H1 (cell line): ENCODE results near the gene PCDHA1. TPM values are rescaled to one million over a fixed set of nuclear protein-coding genes. Genes with fewer than 3 reads are reported as not detected.

Source experiments
- CTCF ChIA-PET: fragments of 300-600 bp; sonication (Branson Sonifier 250); formaldehyde crosslinking; loops from one replicate; lab custom pipeline; 2021; ENCODE audit not compliant: partially characterized antibody; lab: Charles Lee
- POLR2A ChIA-PET: fragments of 300-600 bp; sonication (Branson Sonifier 250); formaldehyde crosslinking; loops from one replicate; lab custom pipeline; 2021; ENCODE audit warnings: inconsistent platforms; ENCODE audit not compliant: partially characterized antibody; lab: Charles Lee
- DNase-seq, 2 experiments: peaks; one replicate each; pipeline versions ENCODE4 v3.0.0 to v3.0.0-alpha.2; 2010 to 2022; ENCODE audit warnings: low spot score in 2 of 2, low read depth in 1 of 2, mixed read lengths in 1 of 2
- FAIRE-seq: peaks from 2 replicates; lab custom pipeline; 2011; peaks lifted over from hg19 to GRCh38; lab: Jason Lieb, UNC
- H2AFZ ChIP-seq: 2 replicates; pipeline ENCODE4 v1.8.1; 2012; ENCODE audit warnings: low read length, inconsistent platforms
- H2AK5ac ChIP-seq: 2 replicates; pipeline ENCODE4 v1.6.1; 2013; ENCODE audit warnings: low read depth, low read length
- H2BK120ac ChIP-seq: replicated peaks from 2 replicates; pipeline ENCODE3; 2013; ENCODE audit warnings: low read depth, low read length, inconsistent platforms
- H2BK12ac ChIP-seq: 2 replicates; pipeline ENCODE4 v1.6.1; 2013; ENCODE audit warnings: low read depth, low read length
- H2BK15ac ChIP-seq: 2 replicates; pipeline ENCODE4 v1.6.1; 2013; ENCODE audit warnings: low read length
- H2BK20ac ChIP-seq: 2 replicates; pipeline ENCODE4 v1.6.1; 2013; ENCODE audit warnings: low read length
- H2BK5ac ChIP-seq: 2 replicates; pipeline ENCODE4 v1.6.1; 2013; ENCODE audit warnings: low read depth, low read length
- H3K14ac ChIP-seq: 2 replicates; pipeline ENCODE4 v1.6.1; 2013; ENCODE audit warnings: inconsistent platforms; ENCODE audit not compliant: insufficient read length
- H3K18ac ChIP-seq: 2 replicates; pipeline ENCODE4 v1.6.1; 2013; ENCODE audit warnings: low read length; ENCODE audit errors: extremely low read depth
- H3K23ac ChIP-seq: 2 replicates; pipeline ENCODE4 v1.6.1; 2013; ENCODE audit warnings: inconsistent platforms; ENCODE audit not compliant: insufficient read length
- H3K23me2 ChIP-seq: 2 replicates; pipeline ENCODE4 v1.6.1; 2013; ENCODE audit warnings: low read depth, low read length
- H3K27ac ChIP-seq: 2 replicates; pipeline ENCODE4 v1.6.1; 2011; ENCODE audit warnings: low read depth, low read length, inconsistent platforms
- H3K27me3 ChIP-seq, 4 experiments: replicated peaks in 1 of 4; 1 replicate in 1 of 4; 2 replicates in 3 of 4; pipeline versions ENCODE4 v1.6.1 to v1.8.1; 2011 to 2013; ENCODE audit warnings: low read length in 3 of 4, mild to moderate bottlenecking in 3 of 4, inconsistent platforms in 2 of 4, mixed read lengths in 2 of 4, moderate library complexity in 1 of 4; ENCODE audit not compliant: control insufficient read depth in 3 of 4, insufficient read depth in 3 of 4; ENCODE audit errors: extremely low read depth in 1 of 4
- H3K36me3 ChIP-seq, 4 experiments: 2 replicates each; pipeline versions ENCODE4 v1.6.1 to v1.8.1; 2011 to 2013; ENCODE audit warnings: mild to moderate bottlenecking in 4 of 4, low read length in 3 of 4, moderate library complexity in 2 of 4, control low read depth in 1 of 4, inconsistent platforms in 1 of 4; ENCODE audit not compliant: insufficient read depth in 4 of 4, control insufficient read depth in 2 of 4
- H3K4ac ChIP-seq: replicated peaks from 2 replicates; pipeline ENCODE3; 2013; ENCODE audit warnings: low read length, low read depth, mixed read lengths, inconsistent platforms; ENCODE audit not compliant: insufficient read length
- H3K4me1 ChIP-seq, 4 experiments: replicated peaks in 1 of 4; 1 replicate in 1 of 4; 2 replicates in 3 of 4; pipeline versions ENCODE4 v1.6.1 to v1.8.1; 2011 to 2013; ENCODE audit warnings: low read length in 3 of 4, inconsistent platforms in 2 of 4, mixed read lengths in 1 of 4; ENCODE audit not compliant: insufficient read depth in 4 of 4, control insufficient read depth in 3 of 4
- H3K4me2 ChIP-seq, 2 experiments: 2 replicates each; pipeline versions ENCODE4 v1.6.1 to v1.8.1; 2011 to 2013; ENCODE audit warnings: low read depth in 2 of 2, low read length in 2 of 2, control low read depth in 1 of 2, inconsistent platforms in 1 of 2, mild to moderate bottlenecking in 1 of 2; ENCODE audit not compliant: insufficient read depth in 1 of 2
- H3K4me3 ChIP-seq, 4 experiments: fragments of 200-600, 300-600 bp in 1 of 4; sonication (generic), shearing (Covaris generic), sonication (Bioruptor Twin) in 1 of 4; 2 replicates each; pipeline versions ENCODE4 v1.5.1 to v1.8.1; 2011 to 2016; ENCODE audit warnings: low read length in 4 of 4, low read depth in 3 of 4, control low read depth in 2 of 4, inconsistent platforms in 2 of 4, mild to moderate bottlenecking in 2 of 4, mixed read lengths in 1 of 4, moderate library complexity in 1 of 4; ENCODE audit not compliant: insufficient read depth in 2 of 4; ENCODE audit errors: extremely low read depth in 1 of 4
- H3K56ac ChIP-seq: replicated peaks from 2 replicates; pipeline ENCODE3; 2013; ENCODE audit warnings: low read depth, mild to moderate bottlenecking, mixed read lengths, low read length, inconsistent platforms; ENCODE audit not compliant: insufficient read length
- H3K79me1 ChIP-seq: 2 replicates; pipeline ENCODE4 v1.6.1; 2013; ENCODE audit warnings: low read depth, low read length, control low read depth
- H3K79me2 ChIP-seq, 2 experiments: 2 replicates each; pipeline versions ENCODE4 v1.6.1 to v1.8.1; 2012 to 2013; ENCODE audit warnings: low read length in 2 of 2, mild to moderate bottlenecking in 2 of 2, inconsistent platforms in 1 of 2; ENCODE audit not compliant: insufficient read depth in 2 of 2, control insufficient read depth in 1 of 2
- H3K9ac ChIP-seq, 4 experiments: replicated peaks in 1 of 4; 1 replicate in 1 of 4; 2 replicates in 3 of 4; pipeline versions ENCODE4 v1.6.1 to v1.8.1; 2011 to 2013; ENCODE audit warnings: low read depth in 3 of 4, low read length in 3 of 4, control low read depth in 2 of 4, mild to moderate bottlenecking in 2 of 4, moderate library complexity in 2 of 4, inconsistent platforms in 1 of 4; ENCODE audit errors: extremely low read depth in 1 of 4
- H3K9me3 ChIP-seq, 2 experiments: 2 replicates each; pipeline versions ENCODE4 v1.6.1 to v1.8.1; 2012 to 2013; ENCODE audit warnings: mild to moderate bottlenecking in 2 of 2, moderate library complexity in 2 of 2, control low read depth in 1 of 2, inconsistent platforms in 1 of 2, low read depth in 1 of 2, low read length in 1 of 2, mixed read lengths in 1 of 2; ENCODE audit not compliant: insufficient read depth in 2 of 2
- H4K20me1 ChIP-seq, 2 experiments: replicated peaks in 1 of 2; 2 replicates each; pipeline versions ENCODE3 to v1.8.1; 2011 to 2013; ENCODE audit warnings: inconsistent platforms in 2 of 2, low read length in 2 of 2, mild to moderate bottlenecking in 1 of 2; ENCODE audit not compliant: insufficient read depth in 2 of 2, control insufficient read depth in 1 of 2
- H4K5ac ChIP-seq: 2 replicates; pipeline ENCODE4 v1.6.1; 2013; ENCODE audit warnings: low read length, low read depth, mixed read lengths, inconsistent platforms; ENCODE audit not compliant: insufficient read length
- H4K8ac ChIP-seq: 2 replicates; pipeline ENCODE4 v1.8.0; 2013; ENCODE audit warnings: mild to moderate bottlenecking, moderate library complexity, low read length, inconsistent platforms; ENCODE audit not compliant: insufficient read depth; ENCODE audit errors: extremely low read depth
- H4K91ac ChIP-seq: replicated peaks from 2 replicates; pipeline ENCODE3; 2013; ENCODE audit warnings: low read length, mixed read lengths, inconsistent platforms; ENCODE audit not compliant: insufficient read length
- BACH1 ChIP-seq: IDR thresholded peaks from 2 replicates; pipeline ENCODE4 v1.6.1; 2012; ENCODE audit warnings: low read length, improper control_type of control experiment
- CBX8 ChIP-seq: fragments of 300-800, 300-1000 bp; sonication (generic); IDR thresholded peaks from 2 replicates; pipeline ENCODE4 v1.7.1; 2016; ENCODE audit warnings: low read depth, low read length, borderline replicate concordance
- CEBPB ChIP-seq: IDR thresholded peaks from 2 replicates; pipeline ENCODE4 v1.6.1; 2012; ENCODE audit warnings: low read depth, low read length
- FOSL1 ChIP-seq: IDR thresholded peaks from 2 replicates; pipeline ENCODE4 v1.6.1; 2011; ENCODE audit warnings: mild to moderate bottlenecking, low read depth, low read length, moderate library complexity; ENCODE audit not compliant: insufficient read depth
- GTF2F1 ChIP-seq: IDR thresholded peaks from 2 replicates; pipeline ENCODE4 v1.6.1; 2012; ENCODE audit warnings: low read depth, low read length, improper control_type of control experiment, borderline replicate concordance
- NANOG ChIP-seq: IDR thresholded peaks from 2 replicates; pipeline ENCODE4 v1.6.1; 2011; ENCODE audit warnings: low read length, low read depth, mild to moderate bottlenecking, inconsistent platforms; ENCODE audit not compliant: insufficient read depth, poor library complexity, severe bottlenecking
- RAD21 ChIP-seq, 2 experiments: IDR thresholded peaks in 1 of 2; conservative IDR thresholded peaks in 1 of 2; 2 replicates each; pipeline ENCODE4 v1.6.1; 2011; ENCODE audit warnings: low read depth in 2 of 2, low read length in 2 of 2, improper control_type of control experiment in 1 of 2, inconsistent platforms in 1 of 2, mild to moderate bottlenecking in 1 of 2, moderate library complexity in 1 of 2
- SAP30 ChIP-seq: fragments of 300-600 bp; sonication (generic); IDR thresholded peaks from 2 replicates; pipeline ENCODE4 v1.7.1; 2012; ENCODE audit warnings: low read length, moderate library complexity, mild to moderate bottlenecking, inconsistent platforms; ENCODE audit not compliant: insufficient read depth, insufficient replicate concordance
- WGBS, 2 experiments: shearing (Covaris generic) in 1 of 2; methylation state at CpG; one replicate each; pipeline versions ENCODE4 v1.1.6 to v1.1.7; 2013 to 2015; ENCODE audit warnings: low lambda C conversion rate in 2 of 2, mixed read lengths in 2 of 2, inconsistent platforms in 1 of 2, low coverage in 1 of 2, missing lambda C conversion rate in 1 of 2; ENCODE audit not compliant: insufficient replicate concordance in 2 of 2, insufficient coverage in 1 of 2, insufficient read length in 1 of 2; ENCODE audit errors: extremely low coverage in 1 of 2, missing lambda C conversion rate in 1 of 2; 5-methylcytosine and 5-hydroxymethylcytosine counted together
- polyA plus RNA-seq, 7 experiments: library from polyadenylated mRNA; depleted of rRNA in 3 of 7; stranded (reverse) in 5 of 7; unstranded in 2 of 7; fragments of >200 nt in 5 of 7; fragments of 200-250 nt in 2 of 7; gene quantifications; 1 replicate in 5 of 7; 2 replicates in 1 of 7; 4 replicates in 1 of 7; pipeline versions ENCODE4 v1.2.1 to v1.2.3, GENCODE V29; 2011 to 2013; ENCODE audit warnings: missing spikeins in 2 of 7, mixed read lengths in 2 of 7
- total RNA-seq: library from RNA; stranded (reverse); fragmentation: NEBNext Ultra II Directional; extraction: Animal tissue kit (Norgen Biotek cat#: 25700); gene quantifications from 2 replicates; pipeline ENCODE4 v1.2.1, GENCODE V29; 2021
- TF ChIP-seq, protein P1 (sequence below): IDR thresholded peaks from 2 replicates; pipeline ENCODE4 v1.6.1; 2011; ENCODE audit warnings: low read length, improper control_type of control experiment

PCDHA1 gene
- total and polyA plus RNA-seq, 2 of the 8 experiments (the other 6 are each of a cell fraction or from before 2014, with no cell fraction given) = 0.23 to 0.50 TPM

DNA sequence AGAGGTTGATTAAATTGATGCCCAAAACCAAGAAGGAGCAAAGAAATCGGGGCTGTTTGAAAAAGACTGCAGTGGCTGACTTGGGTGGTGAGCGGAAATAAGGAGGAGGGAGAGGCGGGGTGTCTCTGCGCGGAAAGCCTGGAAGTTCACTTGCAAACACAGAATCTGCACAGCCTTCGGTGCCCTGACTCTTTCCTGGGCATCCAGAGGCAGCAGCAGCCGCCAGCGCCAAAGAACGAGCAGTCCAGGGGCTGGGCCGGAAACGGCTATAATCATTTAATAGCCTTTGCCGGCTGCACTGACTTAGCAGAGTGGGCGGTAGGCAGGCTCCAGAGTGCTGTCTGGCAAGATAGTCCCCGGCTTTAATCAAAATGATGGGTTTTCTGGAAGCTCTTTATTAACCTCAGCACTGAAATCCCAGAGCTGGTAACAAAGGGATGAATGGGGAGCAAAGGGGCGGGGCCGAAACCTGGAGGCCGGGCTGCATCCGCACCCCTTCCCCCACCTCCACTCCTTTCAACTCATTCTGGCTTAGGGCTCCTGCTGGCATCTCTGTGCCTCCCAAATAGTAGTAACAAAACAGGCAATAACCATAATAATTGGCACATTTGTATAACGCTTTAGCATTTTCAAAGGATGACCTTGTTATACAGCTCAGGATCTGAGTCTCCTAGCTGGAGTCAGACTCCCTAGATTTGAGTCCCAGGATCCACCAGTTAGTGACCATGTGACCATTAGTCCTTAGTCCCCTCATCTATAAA, 216.1 kb downstream of the PCDHA1 start:
- Histone ChIP-seq H4K5ac (peak overlapping the region; percentile 25), H4K20me1 (no peaks in the 10 kb centered on the region), H3K4ac (peak overlapping the region; percentile 32), H3K36me3 (no peaks in the 10 kb centered on the region), H3K18ac (peak overlapping the region; percentile 80), H3K79me1 (no peaks in the 10 kb centered on the region), H3K79me2 (no peaks in the 10 kb centered on the region), H3K23ac (no peak overlapping the region), H4K8ac (peak overlapping the region; percentile 87; the same call in 1 of the 2 replicates), H3K4me2 (peak overlapping the region; percentile 95 to 98), H2AFZ (no peak overlapping the region), H2BK5ac (peak overlapping the region; percentile 95), H2AK5ac (peak overlapping the region; percentile 99; the same call in 1 of the 2 replicates), H3K27ac (peak overlapping the region; percentile 88), H3K14ac (no peak overlapping the region), H2BK20ac (0 out of 2 replicates have a peak overlapping the region, but pooled peaks have one; percentile 92), H2BK15ac (no peak overlapping the region), H3K9me3 (no peaks in the 10 kb centered on the region; a peak in 1 of 4 replicates), H3K27me3 (no peaks in the 10 kb centered on the region), H3K23me2 (peaks cover 11% of the 10 kb centered on the region; the same call in 1 of the 2 replicates), H3K4me3 (peak overlapping the region; percentile 35 to 65 (median 57); a peak in 7 of 8 replicates), H3K9ac (peak overlapping the region; percentile 35 to 86 (median 70)), H2BK120ac (peak overlapping the region; percentile 83), H3K4me1 (peaks cover 8 to 39% (median 31%) of the 10 kb centered on the region in 4 experiments; a peak in 6 of 7 replicates), H2BK12ac (peak overlapping the region; percentile 100), H3K56ac (peak overlapping the region; percentile 81), H4K91ac (peak overlapping the region; percentile 95)
- POLR2A ChIA-PET = interaction anchor here (0.7 to 8.3 kb wide), 17 partner anchors 9 to 133 kb away, joined by 3 to 155 read pairs (median 7); partner anchors contain the start of genes PCDHAC1 and PCDHAC2
- CTCF ChIA-PET = interaction anchor here (0.8 to 6.7 kb wide), 7 partner anchors 14 to 76 kb away, joined by 3 to 50 read pairs (median 6); partner anchors contain the start of genes PCDHAC1 and PCDHAC2
- WGBS, 2 experiments = 1% methylated on average over 19 of the region's 19 CpGs; no CpG with 5 or more reads in 1 of the 2 experiments
- FAIRE-seq (peak; percentile 99), DNase-seq (peak; percentile 85 to 88)
- no peak for TF ChIP-seq CBX8
- peak; percentile 98 for TF ChIP-seq NANOG
- no peak for TF ChIP-seq SAP30
- 0 out of 2 replicates have a peak, but pooled peaks have one; percentile 2 for TF ChIP-seq CEBPB
- no peak for TF ChIP-seq GTF2F1
- TF ChIP-seq BACH1 = no peak
- TF ChIP-seq, protein P1, sequence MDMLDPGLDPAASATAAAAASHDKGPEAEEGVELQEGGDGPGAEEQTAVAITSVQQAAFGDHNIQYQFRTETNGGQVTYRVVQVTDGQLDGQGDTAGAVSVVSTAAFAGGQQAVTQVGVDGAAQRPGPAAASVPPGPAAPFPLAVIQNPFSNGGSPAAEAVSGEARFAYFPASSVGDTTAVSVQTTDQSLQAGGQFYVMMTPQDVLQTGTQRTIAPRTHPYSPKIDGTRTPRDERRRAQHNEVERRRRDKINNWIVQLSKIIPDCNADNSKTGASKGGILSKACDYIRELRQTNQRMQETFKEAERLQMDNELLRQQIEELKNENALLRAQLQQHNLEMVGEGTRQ = peak; percentile 62; the same call in 1 of the 2 replicates
- no peak for TF ChIP-seq FOSL1
- peak in 1 of 2 experiments; percentile 12; a peak in 1 of 4 replicates for TF ChIP-seq RAD21 (IDR thresholded peaks at IDR 0.05 in 1 of 2, conservative IDR thresholded peaks at IDR 0.05 in 1 of 2; ENCODE audit: low read depth in 2 of 2, low read length in 2 of 2)
